WTC11 (cell line): ENCODE results near the gene RBM34. TPM values are rescaled to one million over a fixed set of nuclear protein-coding genes. Genes with fewer than 3 reads are reported as not detected.

ENCODE experiments used
- ATAC-seq: fragments of 200-7000 bp; cut with Tn5 transposase; 2 replicates; pipeline ENCODE4 v1.10.0; 2021; ENCODE audit warnings: mild to moderate bottlenecking, moderate library complexity
- CTCF ChIA-PET: fragments of 300-600 bp; sonication (Branson Sonifier 250); formaldehyde crosslinking; loops from one replicate; lab custom pipeline; 2021; ENCODE audit warnings: antibody characterized with exemption; lab: Charles Lee
- POLR2A ChIA-PET: fragments of 350-600 bp; sonication (Branson Sonifier 250); formaldehyde crosslinking; loops from one replicate; lab custom pipeline; 2021; ENCODE audit warnings: antibody characterized with exemption; lab: Charles Lee
- DNase-seq: peaks from one replicate; pipeline ENCODE4 v3.0.0; 2021; ENCODE audit warnings: low spot score
- H3K27ac Mint-ChIP-seq: 2 replicates; pipeline ENCODE4 v1.8.0; 2021; ENCODE audit warnings: mixed read lengths
- H3K27me3 Mint-ChIP-seq: 2 replicates; pipeline ENCODE4 v1.8.0; 2021; ENCODE audit warnings: low read depth, mild to moderate bottlenecking, moderate library complexity, mixed read lengths
- H3K36me3 Mint-ChIP-seq: 2 replicates; pipeline ENCODE4 v1.8.0; 2021; ENCODE audit warnings: mixed read lengths
- H3K4me1 Mint-ChIP-seq: 2 replicates; pipeline ENCODE4 v1.8.0; 2022; ENCODE audit warnings: mixed read lengths
- H3K4me3 Mint-ChIP-seq: 2 replicates; pipeline ENCODE4 v1.8.0; 2021; ENCODE audit warnings: mild to moderate bottlenecking, moderate library complexity, mixed read lengths
- H3K9me3 Mint-ChIP-seq: 2 replicates; pipeline ENCODE4 v1.8.0; 2021; ENCODE audit warnings: mixed read lengths
- ATF1 ChIP-seq: sonication (generic); formaldehyde crosslinking; IDR thresholded peaks from 2 replicates; pipeline ENCODE4 v1.8.1; 2023; ENCODE audit warnings: mild to moderate bottlenecking, moderate library complexity, missing genetic modification reagents
- CREB1 ChIP-seq: sonication (generic); formaldehyde crosslinking; IDR thresholded peaks from 2 replicates; pipeline ENCODE4 v1.8.0; 2023; ENCODE audit warnings: mild to moderate bottlenecking, missing genetic modification reagents
- FOXP1 ChIP-seq: sonication (generic); formaldehyde crosslinking; IDR thresholded peaks from 2 replicates; pipeline ENCODE4 v1.8.0; 2022; ENCODE audit warnings: missing genetic modification reagents, mild to moderate bottlenecking, moderate library complexity, borderline replicate concordance
- HMGA2 ChIP-seq: fragments of 250-450 bp; sonication (Bioruptor Pico); IDR thresholded peaks from 2 replicates; pipeline ENCODE4 v1.4.0; 2021; ENCODE audit warnings: mild to moderate bottlenecking, moderate library complexity
- NR2C2 ChIP-seq: sonication (generic); formaldehyde crosslinking; IDR thresholded peaks from 2 replicates; pipeline ENCODE4 v1.8.0; 2022; ENCODE audit warnings: mild to moderate bottlenecking, missing genetic modification reagents
- NR3C1 ChIP-seq: sonication (generic); formaldehyde crosslinking; conservative IDR thresholded peaks from 2 replicates; pipeline ENCODE4 v1.8.1; 2023; ENCODE audit warnings: low read depth, mild to moderate bottlenecking, missing genetic modification reagents
- OVOL2 ChIP-seq: fragments of 250-450 bp; sonication (Bioruptor Pico); IDR thresholded peaks from 2 replicates; pipeline ENCODE4 v1.9.0; 2021; ENCODE audit warnings: mild to moderate bottlenecking, borderline replicate concordance
- RORB ChIP-seq: fragments of 250-450 bp; sonication (Bioruptor Pico); IDR thresholded peaks from 2 replicates; pipeline ENCODE4 v1.9.0; 2021; ENCODE audit warnings: mild to moderate bottlenecking
- ZNF121 ChIP-seq: sonication (generic); formaldehyde crosslinking; IDR thresholded peaks from 2 replicates; pipeline ENCODE4 v1.8.0; 2023; ENCODE audit warnings: missing genetic modification reagents
- ZNF232 ChIP-seq: sonication (generic); formaldehyde crosslinking; IDR thresholded peaks from 2 replicates; pipeline ENCODE4 v1.8.0; 2022; ENCODE audit warnings: mild to moderate bottlenecking, missing genetic modification reagents
- ZNF423 ChIP-seq: fragments of 250-450 bp; sonication (Bioruptor Pico); IDR thresholded peaks from 2 replicates; pipeline ENCODE4 v2.1.2; 2022; ENCODE audit warnings: mild to moderate bottlenecking, moderate library complexity
- total RNA-seq: library from RNA; stranded (reverse); gene quantifications from 3 replicates; pipeline ENCODE4 v1.2.3, GENCODE V29; 2021
- TF ChIP-seq, protein P1 (sequence below): fragments of 250-450 bp; sonication (Bioruptor Pico); IDR thresholded peaks from 2 replicates; pipeline ENCODE4 v1.9.0; 2021; ENCODE audit warnings: mild to moderate bottlenecking, borderline replicate concordance
- TF ChIP-seq, protein P2 (sequence below): sonication (generic); formaldehyde crosslinking; IDR thresholded peaks from 2 replicates; pipeline ENCODE4 v1.8.1; 2023; ENCODE audit warnings: mild to moderate bottlenecking, missing genetic modification reagents, moderate library complexity
- TF ChIP-seq, protein P3 (sequence below): sonication (generic); formaldehyde crosslinking; IDR thresholded peaks from 2 replicates; pipeline ENCODE4 v1.8.1; 2022; ENCODE audit warnings: low read depth, missing genetic modification reagents, borderline replicate concordance
- TF ChIP-seq, protein P4 (sequence below): sonication (generic); formaldehyde crosslinking; IDR thresholded peaks from 2 replicates; pipeline ENCODE4 v1.8.0; 2022; ENCODE audit warnings: mild to moderate bottlenecking, missing genetic modification reagents

Gene RBM34
- total RNA-seq, 1 experiment from 2014 or later, result 112 TPM

DNA sequence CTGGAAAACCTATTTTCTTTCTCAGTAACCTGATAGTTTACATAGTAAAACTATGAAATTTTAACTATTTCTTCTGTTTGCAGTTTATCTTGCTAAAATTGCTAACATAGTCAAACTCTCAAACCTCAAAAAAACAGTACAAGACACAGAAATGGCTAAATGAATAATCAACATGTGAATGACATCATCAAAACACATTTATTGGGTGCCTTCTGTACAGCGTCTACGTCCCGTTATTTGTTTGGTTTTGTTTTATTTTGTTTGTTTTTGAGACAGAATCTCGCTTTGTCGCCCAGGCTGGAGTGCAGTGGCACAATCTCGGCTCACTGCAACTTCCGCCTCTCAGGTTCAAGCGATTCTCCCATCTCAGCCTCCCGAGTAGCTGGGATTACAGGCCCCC, 11.2 kb downstream of the RBM34 start:
- DNase-seq, result no peak
- Mint-ChIP-seq H3K27ac (no peak overlapping the region), H3K27me3 (no peaks in the 10 kb centered on the region), H3K4me1 (no peaks in the 10 kb centered on the region), H3K36me3 (peaks cover 77% of the 10 kb centered on the region), H3K9me3 (no peaks in the 10 kb centered on the region), H3K4me3 (no peak overlapping the region)
- CTCF ChIA-PET, result no interaction called here
- POLR2A ChIA-PET, result interaction anchor here (0.6 kb wide), 1 partner anchor 45 kb away, joined by 3 read pairs; no protein-coding TSS in a partner anchor
- no peak for ATAC-seq
- TF ChIP-seq, protein P1, sequence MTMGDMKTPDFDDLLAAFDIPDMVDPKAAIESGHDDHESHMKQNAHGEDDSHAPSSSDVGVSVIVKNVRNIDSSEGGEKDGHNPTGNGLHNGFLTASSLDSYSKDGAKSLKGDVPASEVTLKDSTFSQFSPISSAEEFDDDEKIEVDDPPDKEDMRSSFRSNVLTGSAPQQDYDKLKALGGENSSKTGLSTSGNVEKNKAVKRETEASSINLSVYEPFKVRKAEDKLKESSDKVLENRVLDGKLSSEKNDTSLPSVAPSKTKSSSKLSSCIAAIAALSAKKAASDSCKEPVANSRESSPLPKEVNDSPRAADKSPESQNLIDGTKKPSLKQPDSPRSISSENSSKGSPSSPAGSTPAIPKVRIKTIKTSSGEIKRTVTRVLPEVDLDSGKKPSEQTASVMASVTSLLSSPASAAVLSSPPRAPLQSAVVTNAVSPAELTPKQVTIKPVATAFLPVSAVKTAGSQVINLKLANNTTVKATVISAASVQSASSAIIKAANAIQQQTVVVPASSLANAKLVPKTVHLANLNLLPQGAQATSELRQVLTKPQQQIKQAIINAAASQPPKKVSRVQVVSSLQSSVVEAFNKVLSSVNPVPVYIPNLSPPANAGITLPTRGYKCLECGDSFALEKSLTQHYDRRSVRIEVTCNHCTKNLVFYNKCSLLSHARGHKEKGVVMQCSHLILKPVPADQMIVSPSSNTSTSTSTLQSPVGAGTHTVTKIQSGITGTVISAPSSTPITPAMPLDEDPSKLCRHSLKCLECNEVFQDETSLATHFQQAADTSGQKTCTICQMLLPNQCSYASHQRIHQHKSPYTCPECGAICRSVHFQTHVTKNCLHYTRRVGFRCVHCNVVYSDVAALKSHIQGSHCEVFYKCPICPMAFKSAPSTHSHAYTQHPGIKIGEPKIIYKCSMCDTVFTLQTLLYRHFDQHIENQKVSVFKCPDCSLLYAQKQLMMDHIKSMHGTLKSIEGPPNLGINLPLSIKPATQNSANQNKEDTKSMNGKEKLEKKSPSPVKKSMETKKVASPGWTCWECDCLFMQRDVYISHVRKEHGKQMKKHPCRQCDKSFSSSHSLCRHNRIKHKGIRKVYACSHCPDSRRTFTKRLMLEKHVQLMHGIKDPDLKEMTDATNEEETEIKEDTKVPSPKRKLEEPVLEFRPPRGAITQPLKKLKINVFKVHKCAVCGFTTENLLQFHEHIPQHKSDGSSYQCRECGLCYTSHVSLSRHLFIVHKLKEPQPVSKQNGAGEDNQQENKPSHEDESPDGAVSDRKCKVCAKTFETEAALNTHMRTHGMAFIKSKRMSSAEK (CRISPR knock-in tag), result no peak

DNA sequence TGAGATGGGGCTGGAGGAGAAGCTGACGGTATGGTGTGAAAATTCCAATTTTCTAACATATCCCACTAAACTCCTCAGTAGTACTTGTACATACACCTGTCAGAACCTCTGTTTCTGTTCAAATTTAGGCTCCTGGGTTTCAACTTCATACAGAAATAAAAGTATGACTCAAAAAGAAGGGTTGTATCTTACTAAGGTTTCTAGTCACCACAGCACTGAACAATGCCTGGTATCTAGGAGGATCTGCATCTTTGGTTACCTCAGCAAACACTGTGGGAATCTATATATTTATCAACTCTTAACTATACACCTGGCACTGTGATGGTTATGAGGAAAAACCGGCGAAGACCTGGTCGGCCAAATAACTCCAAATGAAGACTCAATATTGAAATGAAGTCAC, 13.8 kb downstream of the RBM34 start:
- TF ChIP-seq ATF1 (no peak), CREB1 (CRISPR knock-in tag) (no peak), NR3C1 (CRISPR knock-in tag) (no peak)
- TF ChIP-seq, protein P2, sequence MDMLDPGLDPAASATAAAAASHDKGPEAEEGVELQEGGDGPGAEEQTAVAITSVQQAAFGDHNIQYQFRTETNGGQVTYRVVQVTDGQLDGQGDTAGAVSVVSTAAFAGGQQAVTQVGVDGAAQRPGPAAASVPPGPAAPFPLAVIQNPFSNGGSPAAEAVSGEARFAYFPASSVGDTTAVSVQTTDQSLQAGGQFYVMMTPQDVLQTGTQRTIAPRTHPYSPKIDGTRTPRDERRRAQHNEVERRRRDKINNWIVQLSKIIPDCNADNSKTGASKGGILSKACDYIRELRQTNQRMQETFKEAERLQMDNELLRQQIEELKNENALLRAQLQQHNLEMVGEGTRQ (CRISPR knock-in tag), result no peak
- TF ChIP-seq, all 79 proteins: peak for 0
- ChIA-PET CTCF (no interaction called here), POLR2A (no interaction called here)
- Mint-ChIP-seq H3K4me3 (no peak overlapping the region), H3K9me3 (no peaks in the 10 kb centered on the region), H3K27ac (no peak overlapping the region), H3K27me3 (no peaks in the 10 kb centered on the region), H3K4me1 (no peaks in the 10 kb centered on the region), H3K36me3 (peaks cover 72% of the 10 kb centered on the region)
- no peak for ATAC-seq
- DNase-seq, result no peak

DNA sequence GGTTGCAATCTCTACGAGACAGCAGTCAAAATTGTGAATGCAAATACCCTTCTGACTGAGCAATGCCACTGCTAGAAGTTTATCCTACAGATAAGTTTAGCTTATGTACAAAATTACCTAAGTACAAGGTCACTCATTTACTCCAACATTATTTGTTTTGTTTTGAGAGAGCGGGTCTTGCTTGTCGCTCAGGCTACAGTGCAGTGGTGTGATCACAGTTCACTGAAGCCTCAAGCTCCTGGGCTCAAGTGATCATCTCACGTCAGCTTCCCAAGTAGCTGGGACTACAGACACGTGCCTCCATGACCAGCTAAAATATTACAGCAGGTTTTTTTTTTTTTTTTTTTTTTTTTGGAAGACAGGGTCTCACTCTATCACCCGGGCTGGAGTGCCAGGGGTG, 15.4 kb downstream of the RBM34 start:
- DNase-seq (no peak), ATAC-seq (no peak)
- TF ChIP-seq ZNF121 (CRISPR knock-in tag), result no peak
- no peak for TF ChIP-seq RORB
- TF ChIP-seq, protein P3, sequence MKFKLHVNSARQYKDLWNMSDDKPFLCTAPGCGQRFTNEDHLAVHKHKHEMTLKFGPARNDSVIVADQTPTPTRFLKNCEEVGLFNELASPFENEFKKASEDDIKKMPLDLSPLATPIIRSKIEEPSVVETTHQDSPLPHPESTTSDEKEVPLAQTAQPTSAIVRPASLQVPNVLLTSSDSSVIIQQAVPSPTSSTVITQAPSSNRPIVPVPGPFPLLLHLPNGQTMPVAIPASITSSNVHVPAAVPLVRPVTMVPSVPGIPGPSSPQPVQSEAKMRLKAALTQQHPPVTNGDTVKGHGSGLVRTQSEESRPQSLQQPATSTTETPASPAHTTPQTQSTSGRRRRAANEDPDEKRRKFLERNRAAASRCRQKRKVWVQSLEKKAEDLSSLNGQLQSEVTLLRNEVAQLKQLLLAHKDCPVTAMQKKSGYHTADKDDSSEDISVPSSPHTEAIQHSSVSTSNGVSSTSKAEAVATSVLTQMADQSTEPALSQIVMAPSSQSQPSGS (CRISPR knock-in tag), result no peak
- TF ChIP-seq ZNF232 (CRISPR knock-in tag), result no peak
- no peak for TF ChIP-seq OVOL2 (CRISPR knock-in tag)
- no peak for TF ChIP-seq ZNF423 (CRISPR knock-in tag)
- no peak for TF ChIP-seq HMGA2 (CRISPR knock-in tag)
- no peak for TF ChIP-seq FOXP1 (CRISPR knock-in tag)
- TF ChIP-seq, protein P4, sequence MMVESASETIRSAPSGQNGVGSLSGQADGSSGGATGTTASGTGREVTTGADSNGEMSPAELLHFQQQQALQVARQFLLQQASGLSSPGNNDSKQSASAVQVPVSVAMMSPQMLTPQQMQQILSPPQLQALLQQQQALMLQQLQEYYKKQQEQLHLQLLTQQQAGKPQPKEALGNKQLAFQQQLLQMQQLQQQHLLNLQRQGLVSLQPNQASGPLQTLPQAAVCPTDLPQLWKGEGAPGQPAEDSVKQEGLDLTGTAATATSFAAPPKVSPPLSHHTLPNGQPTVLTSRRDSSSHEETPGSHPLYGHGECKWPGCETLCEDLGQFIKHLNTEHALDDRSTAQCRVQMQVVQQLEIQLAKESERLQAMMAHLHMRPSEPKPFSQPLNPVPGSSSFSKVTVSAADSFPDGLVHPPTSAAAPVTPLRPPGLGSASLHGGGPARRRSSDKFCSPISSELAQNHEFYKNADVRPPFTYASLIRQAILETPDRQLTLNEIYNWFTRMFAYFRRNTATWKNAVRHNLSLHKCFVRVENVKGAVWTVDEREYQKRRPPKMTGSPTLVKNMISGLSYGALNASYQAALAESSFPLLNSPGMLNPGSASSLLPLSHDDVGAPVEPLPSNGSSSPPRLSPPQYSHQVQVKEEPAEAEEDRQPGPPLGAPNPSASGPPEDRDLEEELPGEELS, result no peak
- no peak for TF ChIP-seq NR2C2 (CRISPR knock-in tag)
- no peaks in the 10 kb centered on the region for H3K4me1 Mint-ChIP-seq
- CTCF ChIA-PET, result interaction anchor here (0.6 to 0.7 kb wide), 3 partner anchors 23 to 360 kb away, joined by 3 to 4 read pairs (median 3); no protein-coding TSS in a partner anchor
- H3K27ac Mint-ChIP-seq, result no peak overlapping the region
- POLR2A ChIA-PET, result interaction anchor here (0.6 to 0.7 kb wide), 2 partner anchors 79 to 279 kb away, joined by 3 read pairs; no protein-coding TSS in a partner anchor
- no peaks in the 10 kb centered on the region for H3K27me3 Mint-ChIP-seq
- H3K4me3 Mint-ChIP-seq, result no peak overlapping the region
- H3K36me3 Mint-ChIP-seq, result peaks cover 75% of the 10 kb centered on the region
- peaks cover 3% of the 10 kb centered on the region; the same call in 1 of the 2 replicates for H3K9me3 Mint-ChIP-seq
